IPS DF 19.7 (cell line): Measurements from ENCODE around the gene ALDH1L1.
"Not testable (repeated sequence)": the region's sequence is repeated elsewhere in the genome, so short reads cannot be mapped to it uniquely, and the experiment has no call there.

ENCODE experiments used
- DNase-seq: peaks from one replicate; pipeline ENCODE4 v3.0.0-alpha.2; 2013; ENCODE audit warnings: low read depth, low spot score

The ALDH1L1 gene

GRCh38 chr3:126083511-126083912 lies 96.9 kb downstream of the ALDH1L1 start:
- DNase-seq: no peak

GRCh38 chr3:126083138-126083445 lies 97.3 kb downstream of the ALDH1L1 start:
- DNase-seq: no peak

- DNase-seq: no peak
Measured at GRCh38 chr3:126082362-126083137, 97.8 kb downstream of the ALDH1L1 start.

GRCh38 chr3:126081618-126082361 lies 98.6 kb downstream of the ALDH1L1 start:
- no peak for DNase-seq

- DNase-seq: no peak
Measured at GRCh38 chr3:126080970-126081369, 99.4 kb downstream of the ALDH1L1 start.

- DNase-seq: no peak
Measured at GRCh38 chr3:126078866-126079265, 101.5 kb downstream of the ALDH1L1 start.

GRCh38 chr3:126077754-126078153 lies 102.6 kb downstream of the ALDH1L1 start:
- no peak for DNase-seq

GRCh38 chr3:126076140-126076539 lies 104.2 kb downstream of the ALDH1L1 start:
- no peak for DNase-seq

- DNase-seq: no peak
Measured at GRCh38 chr3:126070146-126070545, 110.2 kb downstream of the ALDH1L1 start.

- DNase-seq: no peak
Measured at GRCh38 chr3:126067959-126068358, 112.4 kb downstream of the ALDH1L1 start.

GRCh38 chr3:126066676-126067075 lies 113.7 kb downstream of the ALDH1L1 start:
- not testable (repeated sequence) for DNase-seq

- DNase-seq: no peak
Measured at GRCh38 chr3:126065876-126066275, 114.5 kb downstream of the ALDH1L1 start.

GRCh38 chr3:126064627-126065258 lies 115.6 kb downstream of the ALDH1L1 start:
- DNase-seq: no peak

GRCh38 chr3:126063358-126063965 lies 116.9 kb downstream of the ALDH1L1 start:
- no peak for DNase-seq

- DNase-seq: no peak
Measured at GRCh38 chr3:126061301-126062032, 118.9 kb downstream of the ALDH1L1 start.

GRCh38 chr3:126060613-126061145 lies 119.7 kb downstream of the ALDH1L1 start:
- DNase-seq: no peak

- no peak for DNase-seq
Measured at GRCh38 chr3:126058666-126059065, 121.7 kb downstream of the ALDH1L1 start.

GRCh38 chr3:126057936-126058335 lies 122.5 kb downstream of the ALDH1L1 start:
- no peak for DNase-seq

GRCh38 chr3:126057501-126057819 lies 122.9 kb downstream of the ALDH1L1 start:
- DNase-seq: no peak

- no peak for DNase-seq
Measured at GRCh38 chr3:126056681-126057500, 123.5 kb downstream of the ALDH1L1 start.

GRCh38 chr3:126056088-126056487 lies 124.3 kb downstream of the ALDH1L1 start:
- no peak for DNase-seq
